ENCODE data around the gene SLC33A1.
"Not testable (repeated sequence)": the region's sequence is repeated elsewhere in the genome, so short reads cannot be mapped to it uniquely, and the experiment has no call there.

SLC33A1 gene

GRCh38 chr3:155872904-155873646 is 18.8 kb upstream of the SLC33A1 start:
- no peak for TF ChIP-seq CTCF (IDR thresholded peaks at IDR 0.05; ENCODE audit: control insufficient read depth, extremely low read depth, insufficient read depth)
- no peak overlapping the region for H3K4me3 ChIP-seq (ENCODE audit: low read depth, low read length)
- DNase-seq (ENCODE audit: low read depth), result no peak

- DNase-seq (ENCODE audit: low read depth), result no peak
- no peak for TF ChIP-seq CTCF (IDR thresholded peaks at IDR 0.05; ENCODE audit: control insufficient read depth, extremely low read depth, insufficient read depth)
- H3K4me3 ChIP-seq (ENCODE audit: low read depth, low read length), result peak overlapping the region; percentile 92
Observed at GRCh38 chr3:155871746-155872158, 17.5 kb upstream of the SLC33A1 start.

- H3K4me3 ChIP-seq (ENCODE audit: low read depth, low read length), result peak overlapping the region; percentile 92
- TF ChIP-seq CTCF (IDR thresholded peaks at IDR 0.05; ENCODE audit: control insufficient read depth, extremely low read depth, insufficient read depth), result peak; percentile 7; the same call in 1 of the 2 replicates
- no peak for DNase-seq (ENCODE audit: low read depth)
Observed at GRCh38 chr3:155870945-155871745, 16.9 kb upstream of the SLC33A1 start.

GRCh38 chr3:155870133-155870944 is 16.1 kb upstream of the SLC33A1 start, which contains the start of gene GMPS:
GMPS (plus strand) TSS chr3:155870650; CDS start chr3:155870871, 221 bp downstream.
- peak within 1 kb of the TSS; percentile 92 for H3K4me3 ChIP-seq (ENCODE audit: low read depth, low read length)
- peak; percentile 48 for TF ChIP-seq CTCF (IDR thresholded peaks at IDR 0.05; ENCODE audit: control insufficient read depth, extremely low read depth, insufficient read depth)
- peak; percentile 79 for DNase-seq (ENCODE audit: low read depth)

GRCh38 chr3:155869691-155870090 is 15.5 kb upstream of the SLC33A1 start:
- DNase-seq (ENCODE audit: low read depth), result no peak
- TF ChIP-seq CTCF (IDR thresholded peaks at IDR 0.05; ENCODE audit: control insufficient read depth, extremely low read depth, insufficient read depth), result no peak
- H3K4me3 ChIP-seq (ENCODE audit: low read depth, low read length), result peak overlapping the region; percentile 52

GRCh38 chr3:155863072-155863784 is 9.0 kb upstream of the SLC33A1 start:
- no peak for TF ChIP-seq CTCF (IDR thresholded peaks at IDR 0.05; ENCODE audit: control insufficient read depth, extremely low read depth, insufficient read depth)
- no peak for DNase-seq (ENCODE audit: low read depth)
- H3K4me3 ChIP-seq (ENCODE audit: low read depth, low read length), result no peak overlapping the region

- not testable (repeated sequence) for DNase-seq (ENCODE audit: low read depth); H3K4me3 ChIP-seq (ENCODE audit: low read depth, low read length)
Observed at GRCh38 chr3:155862290-155862982, 8.2 kb upstream of the SLC33A1 start.

Data from LNCaP clone FGC (cell line).